MM.1S (cell line): ENCODE data around the gene PTPRE.

Source experiments
- DNase-seq: peaks from one replicate; pipeline ENCODE4 v3.0.0-alpha.2; 2015
- H2AFZ ChIP-seq: fragments of 300-600 bp; sonication (generic); 2 replicates; pipeline ENCODE4 v1.6.0; 2016; ENCODE audit warnings: antibody characterized with exemption, low read length
- H3F3A ChIP-seq: fragments of 300-600 bp; sonication (generic); 2 replicates; pipeline ENCODE4 v1.6.1; 2016; ENCODE audit warnings: mild to moderate bottlenecking, antibody characterized with exemption, low read length, moderate library complexity, mixed read lengths; ENCODE audit not compliant: insufficient read depth
- H3K27ac ChIP-seq: fragments of 300-600 bp; sonication (generic); 2 replicates; pipeline ENCODE4 v1.5.1; 2016; ENCODE audit warnings: mild to moderate bottlenecking, low read length
- H3K27me3 ChIP-seq: fragments of 300-600 bp; sonication (generic); replicated peaks from 2 replicates; pipeline ENCODE4 v1.6.0; 2016; ENCODE audit warnings: low read length; ENCODE audit not compliant: insufficient read depth
- H3K36me3 ChIP-seq: fragments of 300-600 bp; sonication (generic); replicated peaks from 2 replicates; pipeline ENCODE4 v1.6.1; 2016; ENCODE audit warnings: mild to moderate bottlenecking, low read length, mixed read lengths; ENCODE audit not compliant: insufficient read depth
- H3K4me1 ChIP-seq: fragments of 300-600 bp; sonication (generic); 2 replicates; pipeline ENCODE4 v1.6.1; 2016; ENCODE audit warnings: low read length, mixed read lengths
- H3K4me2 ChIP-seq: fragments of 300-600 bp; sonication (generic); 2 replicates; pipeline ENCODE4 v1.6.0; 2016; ENCODE audit warnings: low read depth, low read length
- H3K4me3 ChIP-seq: fragments of 300-600 bp; sonication (generic); 2 replicates; pipeline ENCODE4 v1.5.1; 2016; ENCODE audit warnings: low read length, mixed read lengths
- H3K79me2 ChIP-seq: fragments of 300-600 bp; sonication (generic); 2 replicates; pipeline ENCODE4 v1.6.1; 2016; ENCODE audit warnings: mixed run types, low read length, mixed read lengths
- H3K9ac ChIP-seq: fragments of 300-600 bp; sonication (generic); 2 replicates; pipeline ENCODE4 v1.6.1; 2016; ENCODE audit warnings: low read length, mixed read lengths
- H3K9me2 ChIP-seq: fragments of 300-600 bp; sonication (generic); replicated peaks from 2 replicates; pipeline ENCODE4 v1.6.1; 2016; ENCODE audit warnings: mild to moderate bottlenecking, low read length, mixed read lengths; ENCODE audit not compliant: insufficient read depth
- H3K9me3 ChIP-seq: fragments of 300-600 bp; sonication (generic); replicated peaks from 2 replicates; pipeline ENCODE4 v1.6.1; 2016; ENCODE audit warnings: mild to moderate bottlenecking, low read length, mixed read lengths; ENCODE audit not compliant: insufficient read depth
- H4K20me1 ChIP-seq: fragments of 300-600 bp; sonication (generic); 2 replicates; pipeline ENCODE4 v1.6.1; 2016; ENCODE audit warnings: mild to moderate bottlenecking, low read length, moderate library complexity, mixed read lengths; ENCODE audit not compliant: insufficient read depth
- EZH2 ChIP-seq: fragments of 300-600 bp; sonication (generic); optimal IDR thresholded peaks from 2 replicates; pipeline ENCODE3; 2017; ENCODE audit warnings: low read depth, mild to moderate bottlenecking, antibody characterized with exemption, low read length, mixed read lengths
- EZH2phosphoT487 ChIP-seq: fragments of 300-600 bp; sonication (generic); IDR thresholded peaks from 2 replicates; pipeline ENCODE4 v1.6.1; 2018; ENCODE audit warnings: antibody characterized with exemption, low read length
- TF ChIP-seq, protein P1 (sequence below): fragments of 300-600 bp; sonication (generic); IDR thresholded peaks from 2 replicates; pipeline ENCODE4 v1.5.1; 2016; ENCODE audit warnings: antibody characterized with exemption, low read length, mixed read lengths

PTPRE gene

DNA sequence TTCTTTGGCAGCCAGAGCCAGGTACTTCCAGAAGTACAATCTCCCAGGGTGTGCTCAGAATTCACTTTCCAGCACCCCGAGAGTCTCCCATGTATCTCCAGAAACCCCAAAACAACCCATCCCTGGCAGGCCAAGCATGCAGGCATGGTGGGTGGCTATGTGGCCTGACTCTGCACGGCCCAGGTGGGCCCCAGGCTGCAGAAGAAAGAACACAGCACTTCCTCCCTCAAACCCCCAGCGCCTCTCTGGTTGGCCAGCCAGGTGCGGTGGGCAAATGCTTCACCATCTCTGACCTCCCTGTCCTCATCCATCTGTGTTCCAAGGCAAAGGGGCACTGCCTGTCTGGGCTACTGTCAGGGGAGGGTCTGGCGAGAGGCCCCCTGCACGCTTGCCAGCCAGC is 119.0 kb downstream of the PTPRE start:
- H3K79me2 ChIP-seq: no peaks in the 10 kb centered on the region
- H3K9me2 ChIP-seq: no peaks in the 10 kb centered on the region
- H3K9ac ChIP-seq: peak overlapping the region; percentile 35; the same call in 1 of the 2 replicates
- peak overlapping the region; percentile 45 for H3K4me2 ChIP-seq
- H3K36me3 ChIP-seq: no peaks in the 10 kb centered on the region
- H3K27me3 ChIP-seq: no peaks in the 10 kb centered on the region
- peaks cover 26% of the 10 kb centered on the region for H3K4me1 ChIP-seq
- H3F3A ChIP-seq: peaks cover 17% of the 10 kb centered on the region
- no peak for DNase-seq
- no peak overlapping the region; the same call in 1 of the 2 replicates for H3K4me3 ChIP-seq
- no peaks in the 10 kb centered on the region for H3K9me3 ChIP-seq
- H2AFZ ChIP-seq: peak overlapping the region; percentile 24
- peak overlapping the region; percentile 84 for H3K27ac ChIP-seq
- H4K20me1 ChIP-seq: no peaks in the 10 kb centered on the region
- TF ChIP-seq, protein P1, sequence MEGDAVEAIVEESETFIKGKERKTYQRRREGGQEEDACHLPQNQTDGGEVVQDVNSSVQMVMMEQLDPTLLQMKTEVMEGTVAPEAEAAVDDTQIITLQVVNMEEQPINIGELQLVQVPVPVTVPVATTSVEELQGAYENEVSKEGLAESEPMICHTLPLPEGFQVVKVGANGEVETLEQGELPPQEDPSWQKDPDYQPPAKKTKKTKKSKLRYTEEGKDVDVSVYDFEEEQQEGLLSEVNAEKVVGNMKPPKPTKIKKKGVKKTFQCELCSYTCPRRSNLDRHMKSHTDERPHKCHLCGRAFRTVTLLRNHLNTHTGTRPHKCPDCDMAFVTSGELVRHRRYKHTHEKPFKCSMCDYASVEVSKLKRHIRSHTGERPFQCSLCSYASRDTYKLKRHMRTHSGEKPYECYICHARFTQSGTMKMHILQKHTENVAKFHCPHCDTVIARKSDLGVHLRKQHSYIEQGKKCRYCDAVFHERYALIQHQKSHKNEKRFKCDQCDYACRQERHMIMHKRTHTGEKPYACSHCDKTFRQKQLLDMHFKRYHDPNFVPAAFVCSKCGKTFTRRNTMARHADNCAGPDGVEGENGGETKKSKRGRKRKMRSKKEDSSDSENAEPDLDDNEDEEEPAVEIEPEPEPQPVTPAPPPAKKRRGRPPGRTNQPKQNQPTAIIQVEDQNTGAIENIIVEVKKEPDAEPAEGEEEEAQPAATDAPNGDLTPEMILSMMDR: no peak
- TF ChIP-seq EZH2phosphoT487 (no peak), EZH2 (no peak)

DNA sequence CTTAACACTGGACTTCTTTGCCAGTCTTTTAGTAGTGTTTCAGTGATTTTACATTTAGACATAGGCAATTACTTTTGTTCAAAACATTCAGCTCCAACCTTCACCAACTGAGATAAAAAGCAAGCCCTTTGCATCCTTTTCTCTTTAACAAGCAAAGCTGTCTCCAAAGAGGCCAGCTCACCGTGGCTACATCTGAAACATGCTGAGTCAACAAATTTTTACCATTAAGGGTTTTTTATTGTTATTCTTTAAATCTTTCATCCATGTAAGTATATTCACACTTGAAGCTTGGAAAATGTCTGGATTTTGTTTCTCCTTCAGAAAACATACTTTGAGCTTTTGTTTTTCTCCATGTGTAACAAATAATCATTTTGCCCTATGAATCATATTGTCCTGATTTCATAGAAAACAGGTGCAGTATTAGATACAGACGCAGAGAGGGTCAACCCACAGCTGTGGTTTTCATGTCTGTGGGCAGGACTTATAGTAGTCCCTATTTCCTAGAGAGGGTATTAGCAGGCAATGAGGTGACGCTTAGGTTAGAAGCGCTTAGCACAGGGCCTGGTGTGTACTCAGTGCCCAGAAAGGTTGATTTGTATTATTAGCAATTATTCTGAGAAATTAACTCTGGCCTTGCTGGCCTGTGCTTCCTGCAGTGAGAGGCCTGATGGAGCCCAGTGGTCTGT is 119.9 kb downstream of the PTPRE start:
- TF ChIP-seq EZH2phosphoT487 (no peak), EZH2 (no peak)
- Histone ChIP-seq H4K20me1 (no peaks in the 10 kb centered on the region), H3K4me2 (peak overlapping the region; percentile 45), H3K27me3 (no peaks in the 10 kb centered on the region), H3K79me2 (no peaks in the 10 kb centered on the region), H3K9ac (peak overlapping the region; percentile 46), H3K27ac (peak overlapping the region; percentile 84), H3F3A (peaks cover 17% of the 10 kb centered on the region), H3K9me2 (no peaks in the 10 kb centered on the region), H3K4me3 (peak overlapping the region; percentile 14; the same call in 1 of the 2 replicates), H2AFZ (peak overlapping the region; percentile 53), H3K36me3 (no peaks in the 10 kb centered on the region), H3K4me1 (peaks cover 26% of the 10 kb centered on the region), H3K9me3 (no peaks in the 10 kb centered on the region)
- peak; percentile 94 for DNase-seq

DNA sequence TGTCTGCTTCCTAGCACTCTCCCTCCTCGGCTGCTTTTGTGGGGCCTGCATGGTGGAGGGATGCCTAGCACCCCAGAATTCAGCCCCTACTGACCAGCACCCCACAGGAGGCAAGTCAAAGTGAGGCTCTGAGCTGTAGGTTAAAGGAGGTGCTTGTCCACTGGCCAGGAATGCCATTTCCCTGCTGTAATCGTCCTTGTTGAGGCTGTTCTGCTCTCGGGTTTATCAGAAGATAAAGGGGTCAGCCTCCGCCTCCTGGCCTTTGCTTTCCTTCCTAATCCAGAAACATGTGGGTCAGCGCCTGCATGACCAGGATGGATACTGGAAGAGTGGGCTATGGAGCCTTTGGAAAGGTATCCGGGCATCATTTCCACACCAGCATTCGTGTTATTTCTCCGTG is 120.4 kb downstream of the PTPRE start:
- no peak for DNase-seq
- Histone ChIP-seq H3K4me3 (no peak overlapping the region), H3K79me2 (no peaks in the 10 kb centered on the region), H3K9ac (peak overlapping the region; percentile 46), H3F3A (peaks cover 17% of the 10 kb centered on the region), H3K4me2 (peak overlapping the region; percentile 45), H3K4me1 (peaks cover 26% of the 10 kb centered on the region), H2AFZ (peak overlapping the region; percentile 53), H3K27me3 (no peaks in the 10 kb centered on the region), H4K20me1 (no peaks in the 10 kb centered on the region), H3K27ac (peak overlapping the region; percentile 84), H3K9me3 (no peaks in the 10 kb centered on the region), H3K36me3 (no peaks in the 10 kb centered on the region), H3K9me2 (no peaks in the 10 kb centered on the region)
- TF ChIP-seq, protein P1: no peak
- no peak for TF ChIP-seq EZH2
- TF ChIP-seq EZH2phosphoT487: no peak
